Loucy (cell line): Measurements from ENCODE around the gene GDA.

ENCODE experiments used
- EZH2phosphoT487 ChIP-seq: fragments of 200-600 bp; IDR thresholded peaks from 2 replicates; pipeline ENCODE4 v1.6.1; 2018; ENCODE audit warnings: antibody characterized with exemption, mild to moderate bottlenecking, moderate library complexity, borderline replicate concordance
- TF ChIP-seq, protein P1 (sequence below): fragments of 200-600 bp; sonication (generic); conservative IDR thresholded peaks from 2 replicates; pipeline ENCODE4 v1.5.1; 2014; ENCODE audit warnings: mild to moderate bottlenecking, antibody characterized with exemption, low read length

GRCh38 chr9:72211047-72211446 lies 61.8 kb downstream of the GDA start:
- TF ChIP-seq, protein P1, sequence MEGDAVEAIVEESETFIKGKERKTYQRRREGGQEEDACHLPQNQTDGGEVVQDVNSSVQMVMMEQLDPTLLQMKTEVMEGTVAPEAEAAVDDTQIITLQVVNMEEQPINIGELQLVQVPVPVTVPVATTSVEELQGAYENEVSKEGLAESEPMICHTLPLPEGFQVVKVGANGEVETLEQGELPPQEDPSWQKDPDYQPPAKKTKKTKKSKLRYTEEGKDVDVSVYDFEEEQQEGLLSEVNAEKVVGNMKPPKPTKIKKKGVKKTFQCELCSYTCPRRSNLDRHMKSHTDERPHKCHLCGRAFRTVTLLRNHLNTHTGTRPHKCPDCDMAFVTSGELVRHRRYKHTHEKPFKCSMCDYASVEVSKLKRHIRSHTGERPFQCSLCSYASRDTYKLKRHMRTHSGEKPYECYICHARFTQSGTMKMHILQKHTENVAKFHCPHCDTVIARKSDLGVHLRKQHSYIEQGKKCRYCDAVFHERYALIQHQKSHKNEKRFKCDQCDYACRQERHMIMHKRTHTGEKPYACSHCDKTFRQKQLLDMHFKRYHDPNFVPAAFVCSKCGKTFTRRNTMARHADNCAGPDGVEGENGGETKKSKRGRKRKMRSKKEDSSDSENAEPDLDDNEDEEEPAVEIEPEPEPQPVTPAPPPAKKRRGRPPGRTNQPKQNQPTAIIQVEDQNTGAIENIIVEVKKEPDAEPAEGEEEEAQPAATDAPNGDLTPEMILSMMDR: no peak
- TF ChIP-seq EZH2phosphoT487: no peak
